ENCODE data around the gene ZNF213.
A peak's percentile ranks its signal among the peaks of the same experiment; 100 is the strongest.
"Not testable (repeated sequence)": the region's sequence is repeated elsewhere in the genome, so short reads cannot be mapped to it uniquely, and the experiment has no call there.

Gene ZNF213

DNA sequence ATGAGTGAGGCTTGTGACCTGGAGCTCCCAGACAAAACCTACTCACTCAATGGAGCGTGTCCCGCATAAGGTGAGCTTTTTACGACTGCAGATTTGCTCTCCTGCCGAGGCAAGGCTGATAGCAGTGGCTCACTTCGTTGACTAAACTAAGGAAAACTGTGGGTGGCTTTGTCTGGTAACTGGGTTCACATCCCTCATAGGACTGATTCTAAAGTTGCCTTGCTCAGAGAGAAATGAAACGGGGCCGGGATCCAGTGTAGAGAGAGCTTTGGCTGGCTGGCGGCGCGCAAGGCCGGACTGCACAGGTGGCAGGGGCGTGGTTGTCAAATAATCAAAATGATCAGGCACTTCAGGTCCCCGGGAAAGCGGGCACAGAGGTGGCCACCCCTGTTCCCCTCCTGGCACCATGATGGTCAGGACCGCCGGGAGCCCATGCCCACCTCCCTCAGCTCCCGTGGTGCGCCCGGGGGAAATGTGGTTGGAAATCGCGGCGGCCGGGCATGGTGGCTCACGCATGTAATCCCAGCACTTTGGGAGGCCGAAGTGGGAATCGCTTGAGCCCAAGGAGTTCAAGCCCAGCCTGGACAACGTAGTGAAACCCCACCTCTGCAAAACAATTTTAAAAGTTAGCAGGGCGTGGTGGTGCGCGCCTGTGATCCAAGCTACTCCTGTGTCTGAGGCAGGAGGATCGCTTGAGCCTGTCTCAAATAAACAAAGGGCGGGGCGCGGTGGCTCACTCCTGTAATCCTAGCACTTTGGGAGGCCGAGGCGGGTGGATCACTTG lies 26.6 kb downstream of the ZNF213 start:
- in situ Hi-C loops (cut with MboI; ENCODE audit: low sequenced_read_pairs, unreplicated experiment) = no loop called here

DNA sequence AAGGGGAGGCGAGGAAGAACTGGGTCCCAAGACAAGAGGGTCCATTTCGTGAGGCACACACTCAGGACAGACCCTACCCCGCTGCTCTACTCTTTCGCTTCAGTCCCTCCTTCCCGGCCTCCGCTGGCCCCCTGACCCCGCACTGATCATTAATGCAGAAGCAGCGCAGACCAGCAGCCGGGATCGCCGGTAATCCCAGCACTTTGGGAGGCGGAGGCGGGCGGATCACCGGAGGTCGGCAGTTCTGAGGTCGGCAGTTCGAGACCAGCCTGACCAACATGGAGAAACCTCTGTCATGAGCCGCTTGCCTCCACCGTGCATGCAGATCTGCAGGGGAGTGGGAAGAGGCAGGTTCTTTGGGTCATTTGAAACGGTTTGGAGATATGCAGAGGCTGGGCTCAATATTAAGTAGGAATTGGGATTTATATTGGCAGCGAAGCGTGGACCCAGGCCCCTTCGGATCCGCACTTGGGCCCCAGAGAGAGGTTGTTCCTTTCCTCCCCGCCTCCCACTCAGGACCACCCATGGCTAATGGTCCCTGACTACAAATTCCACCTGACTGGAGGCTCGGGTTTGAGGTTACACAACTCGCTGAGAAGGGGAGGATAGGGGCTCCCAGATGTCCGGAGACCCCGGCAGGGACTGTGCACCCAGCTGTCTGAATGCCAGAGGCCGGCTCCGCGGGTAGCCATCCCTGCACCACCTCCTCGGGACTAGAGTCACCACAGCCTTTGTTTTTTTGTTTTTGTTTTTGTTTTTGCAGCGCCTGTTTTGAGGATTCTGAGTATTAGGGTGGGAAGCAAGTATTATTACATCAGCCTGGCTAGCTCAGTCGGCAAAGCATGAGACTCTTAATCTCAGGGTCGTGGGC lies 29.5 kb downstream of the ZNF213 start:
- TF ChIP-seq, protein P1, sequence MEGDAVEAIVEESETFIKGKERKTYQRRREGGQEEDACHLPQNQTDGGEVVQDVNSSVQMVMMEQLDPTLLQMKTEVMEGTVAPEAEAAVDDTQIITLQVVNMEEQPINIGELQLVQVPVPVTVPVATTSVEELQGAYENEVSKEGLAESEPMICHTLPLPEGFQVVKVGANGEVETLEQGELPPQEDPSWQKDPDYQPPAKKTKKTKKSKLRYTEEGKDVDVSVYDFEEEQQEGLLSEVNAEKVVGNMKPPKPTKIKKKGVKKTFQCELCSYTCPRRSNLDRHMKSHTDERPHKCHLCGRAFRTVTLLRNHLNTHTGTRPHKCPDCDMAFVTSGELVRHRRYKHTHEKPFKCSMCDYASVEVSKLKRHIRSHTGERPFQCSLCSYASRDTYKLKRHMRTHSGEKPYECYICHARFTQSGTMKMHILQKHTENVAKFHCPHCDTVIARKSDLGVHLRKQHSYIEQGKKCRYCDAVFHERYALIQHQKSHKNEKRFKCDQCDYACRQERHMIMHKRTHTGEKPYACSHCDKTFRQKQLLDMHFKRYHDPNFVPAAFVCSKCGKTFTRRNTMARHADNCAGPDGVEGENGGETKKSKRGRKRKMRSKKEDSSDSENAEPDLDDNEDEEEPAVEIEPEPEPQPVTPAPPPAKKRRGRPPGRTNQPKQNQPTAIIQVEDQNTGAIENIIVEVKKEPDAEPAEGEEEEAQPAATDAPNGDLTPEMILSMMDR (IDR thresholded peaks at IDR 0.05; ENCODE audit: borderline replicate concordance, control extremely low read depth, extremely low read depth, insufficient read depth, missing control alignments) = no peak
- in situ Hi-C loops (cut with MboI; ENCODE audit: low sequenced_read_pairs, unreplicated experiment) = no loop called here
- DNase-seq (ENCODE audit: low spot score) = no peak

More for the DNA sequence above, 26.6 kb downstream of the ZNF213 start:
- peak; percentile 19 for DNase-seq (ENCODE audit: low spot score)
- TF ChIP-seq, protein P1 (IDR thresholded peaks at IDR 0.05; ENCODE audit: borderline replicate concordance, control extremely low read depth, extremely low read depth, insufficient read depth, missing control alignments) = no peak

GRCh38 chr16:3165111-3165822 lies 30.4 kb downstream of the ZNF213 start:
- in situ Hi-C loops (cut with MboI; ENCODE audit: low sequenced_read_pairs, unreplicated experiment) = no loop called here
- DNase-seq (ENCODE audit: low spot score) = no peak

DNA sequence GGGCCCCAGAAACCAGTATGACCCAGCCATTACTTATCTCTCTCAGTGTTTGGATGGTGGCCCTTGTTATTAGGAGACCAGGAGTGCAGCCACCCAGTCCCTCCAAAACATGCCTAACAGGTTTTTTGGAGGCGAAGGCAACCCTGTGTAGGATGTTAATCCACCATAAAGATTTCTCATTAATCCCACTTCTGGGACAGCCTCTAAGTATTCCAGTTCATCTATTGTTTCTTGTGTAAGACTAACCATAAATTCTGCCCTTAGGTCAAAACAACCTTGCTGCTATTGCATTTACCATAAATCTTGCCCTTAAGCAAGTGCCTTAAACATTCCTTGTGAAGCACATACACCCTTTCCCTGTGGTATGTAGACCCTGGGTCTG lies 31.7 kb downstream of the ZNF213 start:
- in situ Hi-C loops (cut with MboI; ENCODE audit: low sequenced_read_pairs, unreplicated experiment) = no loop called here
- TF ChIP-seq, protein P1 (IDR thresholded peaks at IDR 0.05; ENCODE audit: borderline replicate concordance, control extremely low read depth, extremely low read depth, insufficient read depth, missing control alignments) = no peak
- no peak for DNase-seq (ENCODE audit: low spot score)

More at GRCh38 chr16:3165111-3165822, 30.4 kb downstream of the ZNF213 start:
- TF ChIP-seq, protein P1 (IDR thresholded peaks at IDR 0.05; ENCODE audit: borderline replicate concordance, control extremely low read depth, extremely low read depth, insufficient read depth, missing control alignments) = no peak

- not testable (repeated sequence) for DNase-seq (ENCODE audit: low spot score)
Observed at GRCh38 chr16:3168729-3169128, 33.9 kb downstream of the ZNF213 start.

DNA sequence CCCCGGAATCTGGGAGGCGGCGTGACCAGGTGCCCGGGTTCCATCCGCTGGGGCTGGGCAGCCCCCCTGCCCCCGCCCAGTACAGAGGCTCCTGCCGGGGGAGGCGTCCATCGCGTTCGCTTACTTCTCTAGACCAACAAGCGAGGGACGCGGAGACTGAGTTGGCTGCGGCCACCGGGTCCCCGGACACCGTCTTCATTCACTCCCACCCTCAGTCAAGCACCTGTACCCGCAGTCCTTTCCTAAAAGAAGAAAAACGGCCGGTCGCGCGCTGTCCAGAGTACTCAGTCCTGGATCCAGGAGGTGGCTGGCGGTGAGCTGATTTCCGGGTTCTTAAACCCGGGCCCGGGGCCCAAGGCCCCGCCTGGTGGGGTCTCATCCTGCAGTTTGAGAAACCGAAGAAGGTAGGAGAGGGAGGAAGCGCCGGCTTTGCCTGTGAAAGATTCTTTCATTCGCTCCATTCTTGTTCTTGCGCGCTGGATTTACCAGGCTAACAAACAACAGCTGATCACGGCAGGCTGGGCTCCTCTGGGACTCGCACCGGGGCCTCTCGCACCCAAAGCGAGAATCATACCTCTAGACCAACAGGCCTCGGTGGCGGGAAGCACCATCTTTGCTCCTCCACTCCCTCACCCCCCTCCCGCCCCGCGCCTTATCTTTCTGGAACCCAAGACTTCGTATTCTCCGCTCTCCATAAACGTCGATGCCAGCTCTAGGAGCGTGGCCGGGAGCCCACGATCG lies 35.8 kb downstream of the ZNF213 start:
- in situ Hi-C loops (cut with MboI; ENCODE audit: low sequenced_read_pairs, unreplicated experiment) = no loop called here
- peak; percentile 54 for DNase-seq (ENCODE audit: low spot score)
- TF ChIP-seq, protein P1 (IDR thresholded peaks at IDR 0.05; ENCODE audit: borderline replicate concordance, control extremely low read depth, extremely low read depth, insufficient read depth, missing control alignments) = no peak

More at GRCh38 chr16:3168729-3169128, 33.9 kb downstream of the ZNF213 start:
- in situ Hi-C loops (cut with MboI; ENCODE audit: low sequenced_read_pairs, unreplicated experiment) = not testable (repeated sequence)
